Mammary epithelial cell (primary cell): ENCODE results near the gene CC2D2A.

ENCODE experiments used
- CTCF ChIP-seq, 2 donors: IDR thresholded peaks in 1 of 2; conservative IDR thresholded peaks in 1 of 2; 2 replicates each; pipeline ENCODE4 v1.5.1; 2011 to 2012; ENCODE audit warnings: inconsistent platforms in 2 of 2, low read length in 2 of 2, mild to moderate bottlenecking in 2 of 2, control low read depth in 1 of 2, low read depth in 1 of 2; ENCODE audit not compliant: insufficient read depth in 1 of 2; ENCODE audit errors: extremely low read depth in 1 of 2
- EZH2 ChIP-seq: IDR thresholded peaks from 2 replicates; pipeline ENCODE4 v1.6.1; 2012; ENCODE audit warnings: low read length, inconsistent platforms, borderline replicate concordance

DNA sequence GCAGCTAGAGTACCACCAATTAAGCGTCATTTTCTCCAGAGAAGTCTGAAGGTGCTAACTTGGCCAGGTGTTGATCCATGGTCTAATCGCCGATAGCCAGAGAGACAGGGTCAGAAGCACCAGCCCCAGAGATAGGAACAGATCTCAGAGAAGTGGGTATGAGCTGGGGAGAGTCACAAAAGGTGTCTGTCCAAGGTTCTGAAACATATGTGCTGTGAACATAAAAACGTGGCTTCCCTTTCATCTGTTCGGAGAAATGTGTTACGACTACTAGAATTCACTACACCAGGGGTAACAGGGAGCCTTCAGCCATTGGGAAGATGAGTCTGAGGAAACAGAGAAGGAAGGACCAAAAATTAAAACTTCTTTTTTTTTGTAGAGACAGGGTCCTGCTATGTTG, 94.2 kb downstream of the CC2D2A start:
- TF ChIP-seq CTCF (conservative IDR thresholded peaks at IDR 0.05 in 1 of 2, IDR thresholded peaks at IDR 0.05 in 1 of 2; ENCODE audit: extremely low read depth in 1 of 2, insufficient read depth in 1 of 2, low read depth in 1 of 2, low read length in 2 of 2) (no peak), EZH2 (no peak)
